GM18520 (cell line): ENCODE measurements around the gene SLC7A11.

ENCODE experiments used
- ATAC-seq: cut with Tn5 transposase; IDR thresholded peaks from one replicate; pipeline ENCODE4 v1.9.1; 2021; ENCODE audit not compliant: unreplicated experiment

SLC7A11 gene

GRCh38 chr4:138242076-138242833 lies at the start of gene SLC7A11:
SLC7A11 (minus strand) TSS chr4:138242349; CDS start chr4:138242069, 280 bp downstream.
- ATAC-seq, result peak; percentile 97

GRCh38 chr4:138291431-138291830 lies 49.3 kb upstream of the SLC7A11 start:
- ATAC-seq, result no peak

- no peak for ATAC-seq
Observed at GRCh38 chr4:138290805-138291204, 48.7 kb upstream of the SLC7A11 start.

GRCh38 chr4:138279286-138279685 lies 37.1 kb upstream of the SLC7A11 start:
- no peak for ATAC-seq

- no peak for ATAC-seq
Observed at GRCh38 chr4:138277133-138277532, 35.0 kb upstream of the SLC7A11 start.

GRCh38 chr4:138275963-138276621 lies 33.9 kb upstream of the SLC7A11 start:
- no peak for ATAC-seq

GRCh38 chr4:138275216-138275615 lies 33.1 kb upstream of the SLC7A11 start:
- no peak for ATAC-seq

- no peak for ATAC-seq
Observed at GRCh38 chr4:138269175-138269574, 27.0 kb upstream of the SLC7A11 start.

GRCh38 chr4:138267835-138268234 lies 25.7 kb upstream of the SLC7A11 start:
- ATAC-seq, result no peak

GRCh38 chr4:138266948-138267347 lies 24.8 kb upstream of the SLC7A11 start:
- no peak for ATAC-seq

- ATAC-seq, result no peak
Observed at GRCh38 chr4:138263247-138263816, 21.2 kb upstream of the SLC7A11 start.

GRCh38 chr4:138262469-138262868 lies 20.3 kb upstream of the SLC7A11 start:
- ATAC-seq, result no peak

GRCh38 chr4:138262030-138262429 lies 19.9 kb upstream of the SLC7A11 start:
- ATAC-seq, result no peak

- no peak for ATAC-seq
Observed at GRCh38 chr4:138259824-138260223, 17.7 kb upstream of the SLC7A11 start.

GRCh38 chr4:138259271-138259670 lies 17.1 kb upstream of the SLC7A11 start:
- no peak for ATAC-seq

GRCh38 chr4:138256608-138257007 lies 14.5 kb upstream of the SLC7A11 start:
- ATAC-seq, result no peak

GRCh38 chr4:138255917-138256597 lies 13.9 kb upstream of the SLC7A11 start:
- no peak for ATAC-seq

- no peak for ATAC-seq
Observed at GRCh38 chr4:138252551-138252950, 10.4 kb upstream of the SLC7A11 start.

GRCh38 chr4:138251938-138252337 lies 9.8 kb upstream of the SLC7A11 start:
- no peak for ATAC-seq

- ATAC-seq, result no peak
Observed at GRCh38 chr4:138249132-138249531, 7.0 kb upstream of the SLC7A11 start.

GRCh38 chr4:138248058-138248457 lies 5.9 kb upstream of the SLC7A11 start:
- no peak for ATAC-seq

- ATAC-seq, result no peak
Observed at GRCh38 chr4:138247643-138248042, 5.5 kb upstream of the SLC7A11 start.
